GM23338 (cell line): ENCODE data around the gene FGD4.

Experiments used
- CREB1 ChIP-seq: fragments of 250-450 bp; sonication (Bioruptor Pico); IDR thresholded peaks from 2 replicates; pipeline ENCODE4 v1.5.0; 2020; ENCODE audit warnings: low read depth, mild to moderate bottlenecking, moderate library complexity
- CTCF ChIP-seq, 2 experiments: fragments of 200-600 bp in 1 of 2; sonication (generic) in 1 of 2; conservative IDR thresholded peaks; 2 replicates each; pipeline versions ENCODE4 v1.5.1 to v1.6.1; 2016 to 2017; ENCODE audit warnings: antibody characterized with exemption in 2 of 2, low read depth in 2 of 2, mild to moderate bottlenecking in 2 of 2, moderate library complexity in 1 of 2
- EZH2 ChIP-seq: fragments of 200-600 bp; sonication (generic); IDR thresholded peaks from one replicate; pipeline ENCODE4 v1.8.0; 2017; ENCODE audit warnings: antibody characterized with exemption, mild to moderate bottlenecking, low read depth; ENCODE audit not compliant: unreplicated experiment
- POLR2AphosphoS5 ChIP-seq: IDR thresholded peaks from 2 replicates; pipeline ENCODE4 v1.6.1; 2016; ENCODE audit warnings: antibody characterized with exemption, low read depth
- REST ChIP-seq: IDR thresholded peaks from one replicate; pipeline ENCODE4 v1.6.1; 2018; ENCODE audit warnings: antibody characterized with exemption; ENCODE audit not compliant: unreplicated experiment
- ZNF114 ChIP-seq: fragments of 250-450 bp; sonication (Bioruptor Pico); IDR thresholded peaks from 2 replicates; pipeline ENCODE4 v1.5.0; 2020; ENCODE audit warnings: mild to moderate bottlenecking, moderate library complexity

GRCh38 chr12:32400866-32401265 is 1.5 kb downstream of the FGD4 start:
- TF ChIP-seq EZH2 (no peak), CTCF (conservative IDR thresholded peaks at IDR 0.05; ENCODE audit: low read depth in 2 of 2) (no peak), POLR2AphosphoS5 (no peak), REST (no peak), CREB1 (CRISPR knock-in tag) (no peak), ZNF114 (CRISPR knock-in tag) (no peak)
